WI38 (cell line): ENCODE data around the gene SERPINE1.
"Not testable (repeated sequence)": the region's sequence is repeated elsewhere in the genome, so short reads cannot be mapped to it uniquely, and the experiment has no call there.

Source experiments
- H3K4me3 ChIP-seq: 2 replicates; pipeline ENCODE4 v1.5.1; 2011; ENCODE audit warnings: low read depth, mild to moderate bottlenecking, control low read depth, low read length
- CTCF ChIP-seq: IDR thresholded peaks from 2 replicates; pipeline ENCODE4 v1.5.1; 2012; ENCODE audit warnings: low read depth, mild to moderate bottlenecking, control low read depth, low read length

The SERPINE1 gene

GRCh38 chr7:101104193-101104713 lies 22.7 kb upstream of the SERPINE1 start:
- H3K4me3 ChIP-seq = no peak overlapping the region
- TF ChIP-seq CTCF = no peak

- TF ChIP-seq CTCF = no peak
- H3K4me3 ChIP-seq = no peak overlapping the region
Measured at GRCh38 chr7:101104799-101105198, 22.1 kb upstream of the SERPINE1 start.

- not testable (repeated sequence) for H3K4me3 ChIP-seq
Measured at GRCh38 chr7:101105248-101105647, 21.7 kb upstream of the SERPINE1 start.

- no peak for TF ChIP-seq CTCF
- no peak overlapping the region for H3K4me3 ChIP-seq
Measured at GRCh38 chr7:101106386-101106785, 20.5 kb upstream of the SERPINE1 start.

GRCh38 chr7:101108330-101108857 lies 18.5 kb upstream of the SERPINE1 start:
- TF ChIP-seq CTCF = no peak
- H3K4me3 ChIP-seq = no peak overlapping the region

GRCh38 chr7:101108961-101109360 lies 17.9 kb upstream of the SERPINE1 start:
- no peak for TF ChIP-seq CTCF
- H3K4me3 ChIP-seq = no peak overlapping the region

- no peak overlapping the region for H3K4me3 ChIP-seq
- TF ChIP-seq CTCF = no peak
Measured at GRCh38 chr7:101109368-101109767, 17.5 kb upstream of the SERPINE1 start.

- TF ChIP-seq CTCF = no peak
- H3K4me3 ChIP-seq = no peak overlapping the region
Measured at GRCh38 chr7:101111261-101111660, 15.6 kb upstream of the SERPINE1 start.
